Neural cell (in vitro differentiated cells): ENCODE results near the gene LCLAT1.

Experiments used
- EZH2 ChIP-seq: fragments of 200-600, 300-800 bp; shearing (Covaris generic), sonication (generic); IDR thresholded peaks from 2 replicates; pipeline ENCODE4 v1.6.1; 2014; ENCODE audit warnings: antibody characterized with exemption, low read length, borderline replicate concordance, mild to moderate bottlenecking; ENCODE audit not compliant: insufficient read depth, poor library complexity, severe bottlenecking
- POLR2AphosphoS5 ChIP-seq: IDR thresholded peaks from 2 replicates; pipeline ENCODE4 v1.6.1; 2012

- TF ChIP-seq EZH2: no peak
- no peak for TF ChIP-seq POLR2AphosphoS5
Measured at GRCh38 chr2:30686000-30686399, 239.0 kb downstream of the LCLAT1 start.
